PC-9 (cell line): ENCODE measurements around the gene HOXB6. TPM values are rescaled to one million over a fixed set of nuclear protein-coding genes. Genes with fewer than 3 reads are reported as not detected.
A peak's percentile ranks its signal among the peaks of the same experiment; 100 is the strongest.

ENCODE experiments used
- BruUV-seq: library from RNA; stranded (reverse); fragments of 400-500 nt; replicated peaks from 2 replicates; lab custom pipeline; 2021; lab: Mats Ljungman, UMichigan
- CTCF ChIA-PET: fragments of 300-600 bp; sonication (Branson Sonifier 250); formaldehyde crosslinking; loops from one replicate; lab custom pipeline; 2022; ENCODE audit warnings: antibody characterized with exemption; lab: Charles Lee
- POLR2A ChIA-PET: fragments of 300-600 bp; sonication (Branson Sonifier 250); formaldehyde crosslinking; loops from one replicate; lab custom pipeline; 2022; ENCODE audit warnings: antibody characterized with exemption; ENCODE audit not compliant: unreplicated experiment; lab: Charles Lee
- DNase-seq, 2 experiments: peaks; one replicate each; pipeline versions ENCODE4 v3.0.0 to v3.0.0-alpha.2; 2015 to 2022; ENCODE audit warnings: mixed read lengths in 1 of 2
- H2AFZ ChIP-seq: fragments of 200-600 bp; sonication (generic); 2 replicates; pipeline ENCODE4 v1.8.1; 2017; ENCODE audit warnings: antibody characterized with exemption
- H3F3A ChIP-seq: fragments of 200-600 bp; sonication (generic); 2 replicates; pipeline ENCODE4 v1.8.1; 2017; ENCODE audit warnings: antibody characterized with exemption, mild to moderate bottlenecking, low read depth; ENCODE audit not compliant: insufficient read depth
- H3K27ac ChIP-seq: fragments of 200-600 bp; sonication (generic); 2 replicates; pipeline ENCODE4 v1.6.1; 2016; ENCODE audit warnings: mixed run types
- H3K27me3 ChIP-seq: fragments of 200-600 bp; sonication (generic); 2 replicates; pipeline ENCODE4 v1.6.1; 2016; ENCODE audit warnings: low read depth, mixed run types; ENCODE audit not compliant: insufficient read depth
- H3K36me3 ChIP-seq: fragments of 200-600 bp; sonication (generic); 2 replicates; pipeline ENCODE4 v1.6.1; 2016; ENCODE audit warnings: low read depth, mixed run types
- H3K4me1 ChIP-seq: fragments of 200-600 bp; sonication (generic); replicated peaks from 2 replicates; pipeline ENCODE4 v1.6.1; 2016; ENCODE audit warnings: mixed run types; ENCODE audit not compliant: insufficient read depth
- H3K4me2 ChIP-seq: fragments of 200-600 bp; sonication (generic); 2 replicates; pipeline ENCODE4 v1.6.1; 2017; ENCODE audit warnings: mixed run types
- H3K4me3 ChIP-seq: fragments of 200-600 bp; sonication (generic); 2 replicates; pipeline ENCODE4 v1.6.1; 2016; ENCODE audit warnings: mixed run types
- H3K79me2 ChIP-seq: fragments of 200-600 bp; sonication (generic); 2 replicates; pipeline ENCODE4 v1.6.1; 2017; ENCODE audit warnings: low read depth, mixed run types
- H3K9me2 ChIP-seq: fragments of 200-600 bp; sonication (generic); 2 replicates; pipeline ENCODE4 v1.8.1; 2017; ENCODE audit warnings: mild to moderate bottlenecking; ENCODE audit not compliant: insufficient read depth
- H3K9me3 ChIP-seq: fragments of 200-600 bp; sonication (generic); 2 replicates; pipeline ENCODE4 v1.8.1; 2016; ENCODE audit warnings: low read depth; ENCODE audit not compliant: insufficient read depth
- H4K20me1 ChIP-seq: fragments of 200-600 bp; sonication (generic); 2 replicates; pipeline ENCODE4 v1.8.1; 2017; ENCODE audit not compliant: insufficient read depth
- EZH2 ChIP-seq: fragments of 200-600 bp; sonication (generic); IDR thresholded peaks from 2 replicates; pipeline ENCODE4 v1.8.0; 2017; ENCODE audit warnings: antibody characterized with exemption, low read depth
- intact Hi-C: fragments of 100-400 bp; cut with micrococcal nuclease; formaldehyde crosslinking; loops from one replicate; pipeline ENCODE4 v1.10.0; 2022; ENCODE audit not compliant: unreplicated experiment
- total RNA-seq: library from RNA; stranded (reverse); gene quantifications from 2 replicates; pipeline ENCODE4 v1.2.3, GENCODE V29; 2021
- TF ChIP-seq, protein P1 (sequence below): fragments of 200-600 bp; sonication (generic); conservative IDR thresholded peaks from 2 replicates; pipeline ENCODE4 v1.6.1; 2017; ENCODE audit warnings: mixed run types, antibody characterized with exemption, mild to moderate bottlenecking, moderate library complexity

Gene HOXB6
- total RNA-seq, 1 experiment from 2014 or later: 30.7 TPM

DNA sequence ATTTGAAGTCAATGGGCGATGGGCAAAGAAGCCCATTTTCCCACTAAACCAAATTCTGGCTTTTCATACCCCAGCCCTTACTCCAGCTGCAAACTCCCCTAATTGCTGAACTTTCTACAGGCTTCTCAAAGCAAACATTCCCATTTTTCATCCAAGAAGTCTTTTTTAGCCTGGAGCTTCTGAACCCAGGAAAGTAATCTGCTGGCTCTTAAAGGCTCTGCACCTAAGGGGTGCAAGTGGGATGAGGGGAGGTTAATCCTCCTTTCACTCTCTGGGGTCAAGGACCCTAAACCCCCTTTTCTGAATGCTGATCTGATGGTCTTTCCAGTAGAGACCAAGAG is 3.7 kb upstream of the HOXB6 start:
- peaks cover 34% of the 10 kb centered on the region for H3K79me2 ChIP-seq
- H3K9me3 ChIP-seq: no peaks in the 10 kb centered on the region
- peak overlapping the region; percentile 88; the same call in 1 of the 2 replicates for H3K4me2 ChIP-seq

DNA sequence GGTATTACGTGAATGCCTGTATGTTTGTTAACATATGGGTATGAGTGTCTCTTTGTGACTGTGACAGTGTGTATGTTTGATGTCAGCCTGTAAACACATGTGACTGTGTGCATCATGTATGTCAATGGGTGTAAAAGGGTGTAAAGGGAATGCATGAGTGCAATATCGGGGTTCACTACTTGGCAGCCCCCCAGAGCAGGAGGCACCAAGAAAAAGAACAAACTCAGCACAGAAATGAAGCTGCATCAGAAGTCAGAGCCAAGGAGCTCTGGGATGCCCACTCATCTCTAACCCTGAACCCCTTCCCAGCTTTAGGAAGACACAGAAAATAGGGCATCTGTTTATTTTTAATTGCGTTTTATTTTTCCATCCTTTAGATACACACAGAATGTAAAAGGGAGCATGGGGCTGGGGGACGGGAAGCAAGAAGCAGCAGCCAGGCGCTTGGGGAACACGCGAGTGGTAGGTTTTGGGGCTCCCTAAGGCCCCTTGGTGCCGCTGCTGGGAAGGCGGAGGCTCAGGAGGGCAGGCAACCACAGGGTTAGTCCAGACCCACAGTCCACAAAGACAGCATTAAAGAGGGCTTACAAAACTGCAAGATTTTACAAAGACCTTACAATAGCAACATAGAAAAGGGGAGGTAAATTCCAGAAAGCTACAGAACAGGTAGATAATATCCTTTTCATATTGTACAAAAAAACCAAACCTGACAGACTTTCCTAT is 2.3 kb upstream of the HOXB6 start:
- Histone ChIP-seq H4K20me1 (0 out of 2 replicates have a peak, but pooled peaks cover 5% of the 10 kb centered on the region), H3F3A (peaks cover 22% of the 10 kb centered on the region), H3K9me3 (no peaks in the 10 kb centered on the region), H3K4me3 (no peak overlapping the region), H2AFZ (no peak overlapping the region), H3K9me2 (no peaks in the 10 kb centered on the region), H3K27ac (no peak overlapping the region), H3K4me1 (peaks cover 29% of the 10 kb centered on the region), H3K4me2 (no peak overlapping the region), H3K79me2 (peaks cover 49% of the 10 kb centered on the region), H3K36me3 (no peaks in the 10 kb centered on the region), H3K27me3 (no peaks in the 10 kb centered on the region)
- intact Hi-C loops: no loop called here
- CTCF ChIA-PET: interaction anchor here (0.7 kb wide), 1 partner anchor 270 kb away, joined by 4 read pairs; no protein-coding TSS in a partner anchor
- TF ChIP-seq EZH2: no peak
- TF ChIP-seq, protein P1, sequence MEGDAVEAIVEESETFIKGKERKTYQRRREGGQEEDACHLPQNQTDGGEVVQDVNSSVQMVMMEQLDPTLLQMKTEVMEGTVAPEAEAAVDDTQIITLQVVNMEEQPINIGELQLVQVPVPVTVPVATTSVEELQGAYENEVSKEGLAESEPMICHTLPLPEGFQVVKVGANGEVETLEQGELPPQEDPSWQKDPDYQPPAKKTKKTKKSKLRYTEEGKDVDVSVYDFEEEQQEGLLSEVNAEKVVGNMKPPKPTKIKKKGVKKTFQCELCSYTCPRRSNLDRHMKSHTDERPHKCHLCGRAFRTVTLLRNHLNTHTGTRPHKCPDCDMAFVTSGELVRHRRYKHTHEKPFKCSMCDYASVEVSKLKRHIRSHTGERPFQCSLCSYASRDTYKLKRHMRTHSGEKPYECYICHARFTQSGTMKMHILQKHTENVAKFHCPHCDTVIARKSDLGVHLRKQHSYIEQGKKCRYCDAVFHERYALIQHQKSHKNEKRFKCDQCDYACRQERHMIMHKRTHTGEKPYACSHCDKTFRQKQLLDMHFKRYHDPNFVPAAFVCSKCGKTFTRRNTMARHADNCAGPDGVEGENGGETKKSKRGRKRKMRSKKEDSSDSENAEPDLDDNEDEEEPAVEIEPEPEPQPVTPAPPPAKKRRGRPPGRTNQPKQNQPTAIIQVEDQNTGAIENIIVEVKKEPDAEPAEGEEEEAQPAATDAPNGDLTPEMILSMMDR: no peak
- no TSS peak for BruUV-seq
- POLR2A ChIA-PET: no interaction called here
- DNase-seq: no peak

More for the DNA sequence above, 3.7 kb upstream of the HOXB6 start:
- H4K20me1 ChIP-seq: no peaks in the 10 kb centered on the region
- H3K9me2 ChIP-seq: no peaks in the 10 kb centered on the region
- H3K27me3 ChIP-seq: no peaks in the 10 kb centered on the region
- no peaks in the 10 kb centered on the region for H3K36me3 ChIP-seq
- H3K4me1 ChIP-seq: peaks cover 24% of the 10 kb centered on the region
- no peak overlapping the region for H3K27ac ChIP-seq
- intact Hi-C loops: no loop called here
- ChIA-PET POLR2A (no interaction called here), CTCF (no interaction called here)
- no peak overlapping the region for H3K4me3 ChIP-seq
- BruUV-seq: no TSS peak
- DNase-seq: no peak
- H2AFZ ChIP-seq: no peak overlapping the region
- no peak for TF ChIP-seq EZH2
- TF ChIP-seq, protein P1: no peak
- peaks cover 18% of the 10 kb centered on the region for H3F3A ChIP-seq

DNA sequence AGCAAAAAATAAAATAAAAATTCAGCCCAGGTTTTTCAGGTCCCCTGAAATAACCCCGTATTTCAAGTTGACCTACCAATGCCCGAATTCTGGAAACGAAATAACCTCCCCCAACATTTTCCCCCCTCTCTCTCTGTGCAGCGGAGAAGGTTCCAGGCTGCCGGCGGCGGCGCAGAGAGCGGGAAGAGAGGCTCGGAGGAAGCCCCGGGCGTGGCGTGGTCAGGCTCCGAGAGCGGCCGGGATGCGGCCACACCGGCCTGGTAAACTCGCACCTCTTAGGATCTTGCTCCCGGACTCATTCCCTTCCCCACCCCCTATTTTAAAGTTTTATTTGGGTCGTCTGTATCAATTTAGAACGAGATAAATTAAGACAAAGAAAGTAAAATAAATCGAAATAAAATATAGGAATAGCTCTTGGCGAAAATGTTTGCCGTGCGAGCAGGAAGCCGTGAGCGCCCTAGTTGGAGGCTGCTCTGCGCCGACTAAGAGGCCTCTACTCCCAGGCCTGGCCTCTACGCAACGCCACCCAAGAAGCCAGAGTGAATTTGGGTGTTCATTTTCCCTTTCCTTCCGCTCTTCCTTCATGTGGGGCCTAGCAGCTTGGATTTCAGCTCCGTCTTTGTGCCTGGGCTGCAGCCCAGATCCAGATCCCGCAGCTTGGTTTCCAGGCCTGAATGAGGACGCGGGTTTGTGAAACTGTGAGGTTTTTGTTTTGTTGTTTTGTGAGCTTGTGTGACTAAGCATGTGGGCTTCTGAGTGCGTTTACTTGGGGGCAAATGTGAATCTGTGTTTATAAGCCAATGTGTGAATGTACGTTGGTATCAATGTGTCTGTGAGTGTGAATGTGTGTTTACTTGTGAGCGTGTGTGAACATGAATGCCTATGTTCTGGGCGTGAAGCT is 1.5 kb upstream of the HOXB6 start:
- Histone ChIP-seq H3F3A (peaks cover 22% of the 10 kb centered on the region), H3K79me2 (peaks cover 57% of the 10 kb centered on the region), H3K9me3 (no peaks in the 10 kb centered on the region), H3K9me2 (no peaks in the 10 kb centered on the region), H3K4me1 (peaks cover 34% of the 10 kb centered on the region), H3K4me3 (no peak overlapping the region), H3K4me2 (0 out of 2 replicates have a peak overlapping the region, but pooled peaks have one; percentile 93), H3K36me3 (no peaks in the 10 kb centered on the region), H4K20me1 (peaks cover 13% of the 10 kb centered on the region), H3K27ac (no peak overlapping the region), H2AFZ (no peak overlapping the region), H3K27me3 (no peaks in the 10 kb centered on the region)
- no peak for TF ChIP-seq EZH2
- TF ChIP-seq, protein P1: no peak
- no TSS peak for BruUV-seq
- intact Hi-C loops: no loop called here
- DNase-seq: no peak
- POLR2A ChIA-PET: no interaction called here
- CTCF ChIA-PET: no interaction called here
